GM12878 (cell line): Measurements from ENCODE around the gene TNS4. TPM values are rescaled to one million over a fixed set of nuclear protein-coding genes. Genes with fewer than 3 reads are reported as not detected.

Experiments used
- CBX3 ChIP-seq: fragments of 200-600 bp; sonication (generic); IDR thresholded peaks from 2 replicates; pipeline ENCODE4 v1.6.1; 2016; ENCODE audit warnings: low read depth, borderline replicate concordance
- CUX1 ChIP-seq: IDR thresholded peaks from 2 replicates; pipeline ENCODE4 v1.6.1; 2012; ENCODE audit warnings: improper control_type of control experiment, low read depth, low read length; ENCODE audit not compliant: insufficient replicate concordance
- E2F4 ChIP-seq: IDR thresholded peaks from 2 replicates; pipeline ENCODE4 v1.6.1; 2012; ENCODE audit warnings: low read depth, low read length, improper control_type of control experiment
- FOS ChIP-seq: IDR thresholded peaks from 3 replicates; pipeline ENCODE4 v1.6.1; 2011; ENCODE audit warnings: borderline replicate concordance; ENCODE audit not compliant: insufficient read length; ENCODE audit errors: extremely low read depth
- GATAD2B ChIP-seq: fragments of 450-650 bp; conservative IDR thresholded peaks from 2 replicates; pipeline ENCODE4 v1.6.1; 2017; ENCODE audit warnings: low read depth, mild to moderate bottlenecking, moderate library complexity
- HDAC6 ChIP-seq: fragments of 200-600 bp; sonication (generic); IDR thresholded peaks from one replicate; pipeline ENCODE4 v1.8.0; 2017; ENCODE audit warnings: antibody characterized with exemption; ENCODE audit not compliant: unreplicated experiment
- HDGF ChIP-seq: fragments of 450-650 bp; IDR thresholded peaks from 2 replicates; pipeline ENCODE4 v1.6.1; 2016; ENCODE audit warnings: antibody characterized with exemption
- JUND ChIP-seq: IDR thresholded peaks from 2 replicates; pipeline ENCODE4 v1.6.1; 2012; ENCODE audit warnings: low read depth, mild to moderate bottlenecking, low read length, improper control_type of control experiment, moderate library complexity
- MLLT1 ChIP-seq: fragments of 450-650 bp; IDR thresholded peaks from 2 replicates; pipeline ENCODE4 v1.6.1; 2016; ENCODE audit warnings: mild to moderate bottlenecking
- MYB ChIP-seq: fragments of 150-350 bp; IDR thresholded peaks from 2 replicates; pipeline ENCODE4 v1.6.1; 2014; ENCODE audit warnings: mild to moderate bottlenecking, low read depth, low read length, borderline replicate concordance
- NKRF ChIP-seq: fragments of 450-650 bp; conservative IDR thresholded peaks from 2 replicates; pipeline ENCODE4 v1.6.1; 2017; ENCODE audit warnings: mild to moderate bottlenecking, moderate library complexity
- RAD51 ChIP-seq: fragments of 450-650 bp; IDR thresholded peaks from 2 replicates; pipeline ENCODE4 v1.6.1; 2016; ENCODE audit warnings: moderate library complexity, mild to moderate bottlenecking, inconsistent platforms
- STAT1 ChIP-seq: fragments of 450-650 bp; conservative IDR thresholded peaks from 2 replicates; pipeline ENCODE4 v1.6.1; 2014; ENCODE audit warnings: antibody characterized with exemption, mild to moderate bottlenecking
- STAT3 ChIP-seq: IDR thresholded peaks from 2 replicates; pipeline ENCODE4 v1.6.1; 2011; ENCODE audit warnings: low read depth, low read length, improper control_type of control experiment
- ZNF592 ChIP-seq: fragments of 450-650 bp; IDR thresholded peaks from 2 replicates; pipeline ENCODE4 v1.6.1; 2017; ENCODE audit warnings: mild to moderate bottlenecking, moderate library complexity
- polyA plus RNA-seq, 11 experiments: library from polyadenylated mRNA; depleted of rRNA in 4 of 11; unstranded in 6 of 11; stranded (reverse) in 5 of 11; fragments of >200 nt; fragmentation: Nextera tagmentation in 4 of 11; fragmentation: Illumina TruSeq in 1 of 11; extraction: Ambion mirVana in 4 of 11; extraction: Trizol in 1 of 11; gene quantifications; 1 replicate in 1 of 11; 2 replicates in 10 of 11; pipeline versions ENCODE4 v1.2.1 to v1.2.3, GENCODE V29; 2011 to 2016; ENCODE audit warnings: inconsistent platforms in 2 of 11, missing spikeins in 2 of 11, low read depth in 1 of 11
- total RNA-seq, 4 experiments: library from RNA; depleted of rRNA in 3 of 4; stranded (reverse); fragments of >200 nt in 3 of 4; fragmentation: Illumina TruSeq in 1 of 4; extraction: Trizol in 1 of 4; gene quantifications; 2 replicates each; pipeline versions ENCODE4 v1.2.1 to v1.2.3, GENCODE V29; 2013 to 2021

Gene TNS4
- total and polyA plus RNA-seq, 10 of the 15 experiments (the other 5 are each of a cell fraction or from before 2014, with no cell fraction given), result 0.10 to 0.90 (median 0.68) TPM; not detected in 2

- TF ChIP-seq ZNF592 (no peak), HDGF (no peak; the same call in 1 of the 2 replicates), STAT1 (no peak), MLLT1 (no peak), E2F4 (no peak), CBX3 (no peak), GATAD2B (no peak; the same call in 1 of the 2 replicates), MYB (no peak), RAD51 (no peak), JUND (no peak), HDAC6 (no peak), FOS (no peak), NKRF (no peak), STAT3 (no peak), CUX1 (peak; percentile 67)
These were observed 15.3 kb upstream of the TNS4 start (continued) for GRCh38 chr17:40516581-40517285.
